HG03025 (cell line): ENCODE data around the gene UGT2A2.

Experiments used
- ATAC-seq: cut with Tn5 transposase; IDR thresholded peaks from one replicate; pipeline ENCODE4 v1.9.1; 2021; ENCODE audit warnings: mild to moderate bottlenecking, moderate library complexity; ENCODE audit not compliant: unreplicated experiment, low FRiP score

UGT2A2 gene

DNA sequence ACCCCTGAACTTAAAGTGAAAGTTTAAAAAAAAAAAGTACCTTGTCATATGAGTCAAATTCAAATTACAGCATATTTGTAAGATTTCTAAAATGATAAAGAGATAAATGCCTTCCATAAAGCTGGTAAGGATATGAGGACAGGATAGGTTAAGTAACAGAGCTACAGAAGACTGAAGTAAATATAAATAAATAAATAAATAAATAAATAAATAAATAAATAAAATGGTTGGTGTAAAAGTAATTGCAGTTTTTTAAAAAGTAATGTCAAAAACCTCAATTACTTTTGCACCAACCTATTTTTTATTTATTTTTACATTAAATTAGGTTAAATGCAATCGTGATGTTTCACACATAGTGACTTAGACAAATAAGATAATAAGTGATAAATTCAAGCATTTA, 62.2 kb downstream of the UGT2A2 start:
- ATAC-seq = no peak

DNA sequence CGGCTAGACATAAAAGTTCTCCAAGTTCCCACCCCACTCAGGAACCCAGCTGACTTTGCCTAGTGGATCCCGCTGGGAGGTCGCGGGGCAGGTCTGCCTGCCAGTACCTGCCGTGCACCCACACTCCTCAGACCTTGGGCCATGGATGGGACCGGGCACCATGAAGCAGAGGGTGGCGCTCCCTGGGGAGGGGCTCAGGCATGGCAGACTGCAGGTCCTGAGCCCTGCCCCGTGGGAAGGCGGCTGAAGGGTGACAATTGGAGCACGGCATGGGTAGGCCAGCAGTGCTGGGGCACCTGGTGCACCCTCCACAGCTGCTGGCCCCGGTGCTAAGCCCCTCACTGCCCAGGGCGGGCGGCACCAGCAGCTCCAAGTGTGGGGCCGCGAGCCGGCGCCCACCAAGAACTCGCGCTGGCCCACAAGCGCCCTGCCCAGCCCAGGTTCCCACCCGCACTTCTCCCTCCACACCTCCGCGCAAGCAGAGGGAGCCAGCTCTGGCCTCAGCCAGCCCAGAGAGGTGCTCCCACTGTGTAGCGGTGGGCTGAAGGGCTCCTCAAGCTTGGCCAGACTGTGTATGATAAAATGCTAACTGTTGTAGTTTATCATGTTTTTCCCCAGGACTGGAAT, 63.1 kb downstream of the UGT2A2 start:
- ATAC-seq = no peak

DNA sequence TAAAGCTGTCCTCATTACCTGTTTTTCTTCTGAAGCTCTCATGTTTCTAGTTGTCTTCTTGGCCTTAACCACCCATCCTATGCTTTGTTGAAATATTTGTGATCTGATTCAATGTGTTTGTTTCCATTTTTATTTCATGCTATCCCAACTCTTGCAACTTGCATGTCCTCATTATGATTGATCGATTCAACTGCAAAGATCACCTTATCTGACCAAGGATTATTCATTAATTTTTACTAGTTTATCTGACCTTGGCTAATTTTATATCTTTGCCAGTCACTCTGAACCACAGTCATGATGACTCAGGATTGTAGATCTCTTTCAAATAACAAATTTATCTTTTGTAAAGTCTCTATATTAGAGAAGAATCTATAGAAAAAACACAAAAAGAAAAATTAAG, 70.7 kb downstream of the UGT2A2 start:
- ATAC-seq = no peak

DNA sequence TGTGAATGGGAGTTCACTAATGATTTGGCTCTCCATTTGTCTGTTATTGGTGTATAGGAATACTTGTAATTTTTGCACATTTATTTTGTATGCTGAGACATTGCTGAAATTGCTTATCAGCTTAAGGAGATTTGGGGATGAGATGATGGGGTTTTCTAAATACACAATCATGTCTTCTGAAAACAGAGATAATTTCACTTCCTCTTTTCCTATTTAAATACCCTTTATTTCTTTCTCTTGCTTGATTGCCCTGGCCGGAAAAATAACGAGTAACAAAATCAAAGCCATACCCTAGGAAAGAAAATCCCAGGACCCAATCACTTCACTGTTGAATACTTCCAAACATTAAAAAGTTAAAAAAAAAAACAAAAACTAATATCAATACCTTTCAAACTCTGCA, 76.0 kb downstream of the UGT2A2 start:
- no peak for ATAC-seq

DNA sequence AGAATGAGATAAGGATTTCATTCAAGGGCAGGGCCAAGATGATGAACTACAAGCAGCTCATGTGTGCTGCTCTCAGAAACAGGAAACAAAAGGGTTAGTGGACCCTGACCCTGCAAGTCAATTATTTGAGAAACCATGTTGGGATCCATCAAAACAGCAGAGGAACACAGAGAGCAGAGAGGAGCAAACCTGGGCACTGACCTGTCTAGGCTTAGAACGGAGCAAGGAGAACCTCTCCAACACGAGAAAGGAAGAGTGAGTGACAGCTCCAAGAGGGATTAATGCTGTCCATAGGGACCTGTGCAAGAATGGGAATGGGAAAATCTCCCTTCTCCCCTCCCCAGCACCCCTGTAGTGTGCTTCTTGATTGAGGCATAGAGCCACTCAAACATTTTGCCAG, 89.8 kb downstream of the UGT2A2 start:
- ATAC-seq = no peak

DNA sequence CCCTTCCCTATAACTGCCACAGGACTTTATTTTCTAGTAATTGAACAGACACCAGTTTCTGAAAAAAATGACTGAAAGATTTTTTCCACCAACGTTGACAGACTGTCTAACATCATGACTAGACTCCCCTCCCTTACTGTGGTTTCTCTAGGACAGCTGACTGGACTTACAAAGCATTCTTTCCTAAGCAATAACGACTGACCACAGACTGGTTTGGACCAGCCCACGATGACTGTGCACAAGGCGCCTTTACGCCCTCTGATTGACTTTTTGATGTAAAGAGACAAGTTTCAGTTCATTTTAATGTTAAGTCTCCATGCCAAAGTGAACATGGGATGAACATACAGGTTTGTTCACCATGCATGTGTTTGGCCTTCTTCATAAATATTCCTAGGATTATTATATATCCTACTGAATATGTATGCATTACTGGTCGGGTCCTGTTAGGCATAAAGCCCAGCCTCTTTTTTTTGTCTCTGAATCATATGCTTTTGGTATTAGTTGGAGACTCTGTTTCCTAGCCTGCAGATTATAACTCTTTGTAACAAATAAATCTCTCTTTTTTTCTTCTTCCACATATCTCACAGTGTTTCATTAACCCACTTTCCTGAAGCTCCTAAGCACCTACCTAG, 93.2 kb downstream of the UGT2A2 start:
- ATAC-seq = no peak
